Ecto neural progenitor cell (in vitro differentiated cells): Measurements from ENCODE around the gene KIAA1217.
"Not testable (repeated sequence)": the region's sequence is repeated elsewhere in the genome, so short reads cannot be mapped to it uniquely, and the experiment has no call there.

Experiments
- DNase-seq: peaks from one replicate; pipeline ENCODE4 v3.0.0-alpha.2; 2018; ENCODE audit warnings: low spot score

The KIAA1217 gene

GRCh38 chr10:24340883-24341282, 131.9 kb downstream of the KIAA1217 start:
- no peak for DNase-seq

GRCh38 chr10:24341371-24341770, 132.4 kb downstream of the KIAA1217 start:
- DNase-seq: no peak

GRCh38 chr10:24341897-24342296, 133.0 kb downstream of the KIAA1217 start:
- no peak for DNase-seq

- DNase-seq: no peak
Measured at GRCh38 chr10:24343686-24344085, 134.7 kb downstream of the KIAA1217 start.

GRCh38 chr10:24344279-24344678, 135.3 kb downstream of the KIAA1217 start:
- DNase-seq: no peak

GRCh38 chr10:24344695-24345463, 135.9 kb downstream of the KIAA1217 start:
- DNase-seq: no peak

- DNase-seq: no peak
Measured at GRCh38 chr10:24346877-24347519, 138.1 kb downstream of the KIAA1217 start.

GRCh38 chr10:24349379-24350001, 140.6 kb downstream of the KIAA1217 start:
- no peak for DNase-seq

GRCh38 chr10:24350070-24350921, 141.4 kb downstream of the KIAA1217 start:
- no peak for DNase-seq

- not testable (repeated sequence) for DNase-seq
Measured at GRCh38 chr10:24350922-24351225, 141.9 kb downstream of the KIAA1217 start.

GRCh38 chr10:24351961-24352360, 143.0 kb downstream of the KIAA1217 start:
- peak; percentile 56 for DNase-seq

GRCh38 chr10:24352399-24352798, 143.5 kb downstream of the KIAA1217 start:
- DNase-seq: no peak

GRCh38 chr10:24353319-24353718, 144.4 kb downstream of the KIAA1217 start:
- DNase-seq: no peak

GRCh38 chr10:24355056-24355688, 146.2 kb downstream of the KIAA1217 start:
- DNase-seq: no peak

- peak; percentile 58 for DNase-seq
Measured at GRCh38 chr10:24357344-24358004, 148.5 kb downstream of the KIAA1217 start.

GRCh38 chr10:24358022-24358421, 149.1 kb downstream of the KIAA1217 start:
- no peak for DNase-seq

- DNase-seq: peak; percentile 68
Measured at GRCh38 chr10:24360282-24361127, 151.6 kb downstream of the KIAA1217 start.

GRCh38 chr10:24363070-24363469, 154.1 kb downstream of the KIAA1217 start:
- no peak for DNase-seq

- DNase-seq: no peak
Measured at GRCh38 chr10:24367688-24368087, 158.8 kb downstream of the KIAA1217 start.

GRCh38 chr10:24370877-24371276, 161.9 kb downstream of the KIAA1217 start:
- DNase-seq: no peak
